ENCODE measurements around the gene ZNF687. TPM values are rescaled to one million over a fixed set of nuclear protein-coding genes. Genes with fewer than 3 reads are reported as not detected.

Gene ZNF687
- total and polyA plus RNA-seq, 2 donors (not counting 1 experiment from before 2014, with no cell fraction given) = 7.2 to 11.7 TPM

DNA sequence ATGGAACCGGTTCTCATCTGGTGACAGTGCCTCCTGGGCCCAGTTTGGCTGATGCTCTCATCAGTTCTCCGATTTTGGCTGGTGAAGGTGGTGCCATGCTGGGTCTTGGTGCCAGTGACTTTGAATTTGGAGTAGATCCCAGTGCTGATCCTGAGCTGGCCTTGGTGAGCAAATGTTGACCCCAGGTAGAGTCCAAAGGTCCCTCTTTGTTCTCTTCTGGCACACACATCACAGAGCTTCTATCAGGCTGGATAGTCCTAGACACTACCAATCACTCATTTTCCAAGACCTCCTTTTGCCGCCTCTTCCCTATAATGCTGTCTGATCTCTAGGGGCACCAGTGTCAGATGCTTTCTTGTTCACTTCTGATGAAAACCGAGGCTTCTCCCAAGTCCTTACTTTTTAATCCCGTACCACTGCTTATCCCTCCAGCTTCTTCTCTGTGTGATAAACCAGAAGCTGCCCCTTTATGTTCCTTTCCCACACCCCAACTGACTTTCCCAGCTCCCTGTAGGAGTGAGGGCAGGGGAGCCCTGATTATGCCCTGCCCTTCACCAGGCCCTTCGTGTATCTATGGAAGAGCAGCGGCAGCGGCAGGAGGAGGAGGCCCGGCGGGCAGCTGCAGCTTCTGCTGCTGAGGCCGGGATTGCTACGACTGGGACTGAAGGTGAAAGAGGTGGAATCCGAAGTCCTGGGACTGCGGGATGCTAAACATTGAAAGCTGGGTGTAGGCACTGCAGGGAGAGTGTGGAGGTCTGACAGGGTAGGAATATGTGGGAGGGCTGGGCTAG is 16.5 kb upstream of the ZNF687 start:
- Histone ChIP-seq H3K79me2 (ENCODE audit: control insufficient read depth, insufficient read depth, low read length) (peaks cover 4% of the 10 kb centered on the region), H3K27ac (ENCODE audit: insufficient read depth, low read length) (no peak overlapping the region), H3K4me2 (ENCODE audit: extremely low read depth, insufficient read depth, low read length) (no peak overlapping the region), H3K9me3 (ENCODE audit: control insufficient read depth, insufficient read depth, low read depth, low read length) (no peaks in the 10 kb centered on the region), H3K9ac (ENCODE audit: insufficient read depth, low read length) (no peak overlapping the region), H3K27me3 (ENCODE audit: control insufficient read depth, insufficient read depth, low read length) (no peaks in the 10 kb centered on the region), H4K20me1 (ENCODE audit: control insufficient read depth, extremely low read depth, insufficient read depth, low read length) (no peaks in the 10 kb centered on the region), H3K4me3 (replicated peaks in 1 of 4; ENCODE audit: control extremely low read depth in 1 of 4, insufficient read depth in 1 of 4, low read depth in 3 of 4, low read length in 4 of 4) (no peak overlapping the region), H2AFZ (ENCODE audit: low read length) (no peak overlapping the region), H3K4me1 (ENCODE audit: control insufficient read depth, extremely low read depth, insufficient read depth, low read length) (no peaks in the 10 kb centered on the region), H3K36me3 (ENCODE audit: control insufficient read depth, insufficient read depth, low read length) (peaks cover 18% of the 10 kb centered on the region)
- TF ChIP-seq EZH2 (IDR thresholded peaks at IDR 0.05; ENCODE audit: low read length, missing control alignments) = no peak
- TF ChIP-seq, protein P1, sequence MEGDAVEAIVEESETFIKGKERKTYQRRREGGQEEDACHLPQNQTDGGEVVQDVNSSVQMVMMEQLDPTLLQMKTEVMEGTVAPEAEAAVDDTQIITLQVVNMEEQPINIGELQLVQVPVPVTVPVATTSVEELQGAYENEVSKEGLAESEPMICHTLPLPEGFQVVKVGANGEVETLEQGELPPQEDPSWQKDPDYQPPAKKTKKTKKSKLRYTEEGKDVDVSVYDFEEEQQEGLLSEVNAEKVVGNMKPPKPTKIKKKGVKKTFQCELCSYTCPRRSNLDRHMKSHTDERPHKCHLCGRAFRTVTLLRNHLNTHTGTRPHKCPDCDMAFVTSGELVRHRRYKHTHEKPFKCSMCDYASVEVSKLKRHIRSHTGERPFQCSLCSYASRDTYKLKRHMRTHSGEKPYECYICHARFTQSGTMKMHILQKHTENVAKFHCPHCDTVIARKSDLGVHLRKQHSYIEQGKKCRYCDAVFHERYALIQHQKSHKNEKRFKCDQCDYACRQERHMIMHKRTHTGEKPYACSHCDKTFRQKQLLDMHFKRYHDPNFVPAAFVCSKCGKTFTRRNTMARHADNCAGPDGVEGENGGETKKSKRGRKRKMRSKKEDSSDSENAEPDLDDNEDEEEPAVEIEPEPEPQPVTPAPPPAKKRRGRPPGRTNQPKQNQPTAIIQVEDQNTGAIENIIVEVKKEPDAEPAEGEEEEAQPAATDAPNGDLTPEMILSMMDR (conservative IDR thresholded peaks at IDR 0.05 in 1 of 2, IDR thresholded peaks at IDR 0.05 in 1 of 2; ENCODE audit: low read depth in 1 of 2, low read length in 2 of 2) = no peak
- no peak for DNase-seq (ENCODE audit: low read depth in 2 of 2)

DNA sequence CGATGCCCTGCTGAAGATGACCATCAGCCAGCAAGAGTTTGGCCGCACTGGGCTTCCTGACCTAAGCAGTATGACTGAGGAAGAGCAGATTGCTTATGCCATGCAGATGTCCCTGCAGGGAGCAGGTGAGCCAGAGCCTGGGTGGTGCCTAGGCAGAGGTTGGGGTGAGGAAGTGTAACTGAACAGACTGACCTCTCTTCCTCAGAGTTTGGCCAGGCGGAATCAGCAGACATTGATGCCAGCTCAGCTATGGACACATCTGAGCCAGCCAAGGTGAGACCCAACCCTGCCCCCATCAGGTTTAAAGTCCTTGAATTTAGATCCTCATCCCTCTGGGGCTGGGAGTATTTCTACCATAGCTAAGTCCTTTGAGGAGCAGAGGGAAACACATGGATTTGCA is 15.8 kb upstream of the ZNF687 start:
- TF ChIP-seq EZH2 (IDR thresholded peaks at IDR 0.05; ENCODE audit: low read length, missing control alignments) = no peak
- TF ChIP-seq, protein P1 (conservative IDR thresholded peaks at IDR 0.05 in 1 of 2, IDR thresholded peaks at IDR 0.05 in 1 of 2; ENCODE audit: low read depth in 1 of 2, low read length in 2 of 2) = no peak
- Histone ChIP-seq H3K27me3 (ENCODE audit: control insufficient read depth, insufficient read depth, low read length) (no peaks in the 10 kb centered on the region), H3K9ac (ENCODE audit: insufficient read depth, low read length) (no peak overlapping the region), H3K4me2 (ENCODE audit: extremely low read depth, insufficient read depth, low read length) (no peak overlapping the region), H2AFZ (ENCODE audit: low read length) (no peak overlapping the region), H3K4me3 (replicated peaks in 1 of 4; ENCODE audit: control extremely low read depth in 1 of 4, insufficient read depth in 1 of 4, low read depth in 3 of 4, low read length in 4 of 4) (no peak overlapping the region), H3K4me1 (ENCODE audit: control insufficient read depth, extremely low read depth, insufficient read depth, low read length) (no peaks in the 10 kb centered on the region), H4K20me1 (ENCODE audit: control insufficient read depth, extremely low read depth, insufficient read depth, low read length) (no peaks in the 10 kb centered on the region), H3K36me3 (ENCODE audit: control insufficient read depth, insufficient read depth, low read length) (peaks cover 18% of the 10 kb centered on the region), H3K79me2 (ENCODE audit: control insufficient read depth, insufficient read depth, low read length) (peaks cover 2% of the 10 kb centered on the region), H3K9me3 (ENCODE audit: control insufficient read depth, insufficient read depth, low read depth, low read length) (no peaks in the 10 kb centered on the region), H3K27ac (ENCODE audit: insufficient read depth, low read length) (no peak overlapping the region)
- DNase-seq (ENCODE audit: low read depth in 2 of 2) = no peak

DNA sequence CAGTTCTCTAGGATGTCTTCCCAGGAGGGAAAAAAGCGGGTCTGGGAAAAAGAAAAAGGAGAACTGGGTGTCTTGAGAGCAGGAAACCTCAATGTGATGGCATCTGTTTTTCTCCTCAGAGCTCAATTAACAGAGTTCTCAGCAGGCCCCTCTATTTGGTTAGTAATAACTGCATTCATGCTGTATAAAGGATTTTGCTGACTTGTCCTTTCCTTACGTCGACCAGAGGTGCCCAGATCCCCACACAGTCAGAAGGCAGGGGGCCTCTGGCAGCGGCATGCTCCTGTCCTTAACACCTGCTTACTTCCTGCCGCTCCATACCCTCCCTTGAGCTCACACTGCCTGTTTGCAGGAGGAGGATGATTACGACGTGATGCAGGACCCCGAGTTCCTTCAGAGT is 15.3 kb upstream of the ZNF687 start:
- no peaks in the 10 kb centered on the region for H3K4me1 ChIP-seq (ENCODE audit: control insufficient read depth, extremely low read depth, insufficient read depth, low read length)
- H3K27ac ChIP-seq (ENCODE audit: insufficient read depth, low read length) = no peak overlapping the region
- DNase-seq (ENCODE audit: low read depth in 2 of 2) = no peak
- H4K20me1 ChIP-seq (ENCODE audit: control insufficient read depth, extremely low read depth, insufficient read depth, low read length) = no peaks in the 10 kb centered on the region
- no peaks in the 10 kb centered on the region for H3K9me3 ChIP-seq (ENCODE audit: control insufficient read depth, insufficient read depth, low read depth, low read length)
- H2AFZ ChIP-seq (ENCODE audit: low read length) = no peak overlapping the region
- peaks cover 18% of the 10 kb centered on the region for H3K36me3 ChIP-seq (ENCODE audit: control insufficient read depth, insufficient read depth, low read length)
- H3K9ac ChIP-seq (ENCODE audit: insufficient read depth, low read length) = no peak overlapping the region
- TF ChIP-seq, protein P1 (conservative IDR thresholded peaks at IDR 0.05 in 1 of 2, IDR thresholded peaks at IDR 0.05 in 1 of 2; ENCODE audit: low read depth in 1 of 2, low read length in 2 of 2) = no peak
- no peak for TF ChIP-seq EZH2 (IDR thresholded peaks at IDR 0.05; ENCODE audit: low read length, missing control alignments)
- peaks cover 2% of the 10 kb centered on the region for H3K79me2 ChIP-seq (ENCODE audit: control insufficient read depth, insufficient read depth, low read length)
- H3K27me3 ChIP-seq (ENCODE audit: control insufficient read depth, insufficient read depth, low read length) = no peaks in the 10 kb centered on the region
- no peak overlapping the region for H3K4me2 ChIP-seq (ENCODE audit: extremely low read depth, insufficient read depth, low read length)
- H3K4me3 ChIP-seq (replicated peaks in 1 of 4; ENCODE audit: control extremely low read depth in 1 of 4, insufficient read depth in 1 of 4, low read depth in 3 of 4, low read length in 4 of 4) = no peak overlapping the region

Measured in fibroblast of lung (primary cell).